Activated CD4-positive, alpha-beta T cell treated with anti-CD3 and anti-CD28 coated beads for 36 hours (primary cell): ENCODE measurements around the gene BMP3. TPM values are rescaled to one million over a fixed set of nuclear protein-coding genes. Genes with fewer than 3 reads are reported as not detected.
A peak's percentile ranks its signal among the peaks of the same experiment; 100 is the strongest.
"Not testable (repeated sequence)": the region's sequence is repeated elsewhere in the genome, so short reads cannot be mapped to it uniquely, and the experiment has no call there.

Experiments used
- ATAC-seq: fragments of 200-7000 bp; cut with Tn5 transposase; one replicate; pipeline ENCODE4 v1.10.0; 2021; ENCODE audit warnings: mild to moderate bottlenecking, moderate library complexity
- CTCF ChIA-PET: fragments of 350-600 bp; sonication (Branson Sonifier 250); formaldehyde crosslinking; loops from one replicate; lab custom pipeline; 2021; ENCODE audit warnings: antibody characterized with exemption; lab: Charles Lee
- POLR2A ChIA-PET: fragments of 350-600 bp; sonication (Branson Sonifier 250); formaldehyde crosslinking; loops from one replicate; lab custom pipeline; 2021; ENCODE audit warnings: antibody characterized with exemption, inconsistent platforms; lab: Charles Lee
- DNase-seq: peaks from one replicate; pipeline ENCODE4 v3.0.0-alpha.2; 2020
- H3K27ac Mint-ChIP-seq: one replicate; pipeline ENCODE4 v1.8.0; 2021; ENCODE audit warnings: mixed read lengths
- H3K27me3 Mint-ChIP-seq: one replicate; pipeline ENCODE4 v1.8.0; 2021; ENCODE audit warnings: mixed read lengths
- H3K36me3 Mint-ChIP-seq: one replicate; pipeline ENCODE4 v1.8.0; 2021; ENCODE audit warnings: low read depth, mixed read lengths
- H3K4me1 Mint-ChIP-seq: one replicate; pipeline ENCODE4 v1.8.0; 2021; ENCODE audit warnings: mixed read lengths
- H3K4me3 Mint-ChIP-seq: one replicate; pipeline ENCODE4 v1.8.0; 2021; ENCODE audit warnings: mild to moderate bottlenecking, moderate library complexity, mixed read lengths
- H3K9me3 Mint-ChIP-seq: one replicate; pipeline ENCODE4 v1.8.0; 2021; ENCODE audit warnings: low read depth, mixed read lengths
- intact Hi-C, 2 experiments: fragments of 100-400 bp; cut with DNase I in 1 of 2; cut with micrococcal nuclease in 1 of 2; formaldehyde crosslinking; loops; one replicate each; pipeline versions ENCODE4 v1.14.2 to v1.15.1; 2022 to 2024; cut with DNase I, micrococcal nuclease
- total RNA-seq, 2 experiments: library from RNA; stranded (reverse); gene quantifications; one replicate each; pipeline ENCODE4 v1.2.3, GENCODE V29; 2021

BMP3 gene, protein sequence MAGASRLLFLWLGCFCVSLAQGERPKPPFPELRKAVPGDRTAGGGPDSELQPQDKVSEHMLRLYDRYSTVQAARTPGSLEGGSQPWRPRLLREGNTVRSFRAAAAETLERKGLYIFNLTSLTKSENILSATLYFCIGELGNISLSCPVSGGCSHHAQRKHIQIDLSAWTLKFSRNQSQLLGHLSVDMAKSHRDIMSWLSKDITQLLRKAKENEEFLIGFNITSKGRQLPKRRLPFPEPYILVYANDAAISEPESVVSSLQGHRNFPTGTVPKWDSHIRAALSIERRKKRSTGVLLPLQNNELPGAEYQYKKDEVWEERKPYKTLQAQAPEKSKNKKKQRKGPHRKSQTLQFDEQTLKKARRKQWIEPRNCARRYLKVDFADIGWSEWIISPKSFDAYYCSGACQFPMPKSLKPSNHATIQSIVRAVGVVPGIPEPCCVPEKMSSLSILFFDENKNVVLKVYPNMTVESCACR
- total RNA-seq = not detected

DNA sequence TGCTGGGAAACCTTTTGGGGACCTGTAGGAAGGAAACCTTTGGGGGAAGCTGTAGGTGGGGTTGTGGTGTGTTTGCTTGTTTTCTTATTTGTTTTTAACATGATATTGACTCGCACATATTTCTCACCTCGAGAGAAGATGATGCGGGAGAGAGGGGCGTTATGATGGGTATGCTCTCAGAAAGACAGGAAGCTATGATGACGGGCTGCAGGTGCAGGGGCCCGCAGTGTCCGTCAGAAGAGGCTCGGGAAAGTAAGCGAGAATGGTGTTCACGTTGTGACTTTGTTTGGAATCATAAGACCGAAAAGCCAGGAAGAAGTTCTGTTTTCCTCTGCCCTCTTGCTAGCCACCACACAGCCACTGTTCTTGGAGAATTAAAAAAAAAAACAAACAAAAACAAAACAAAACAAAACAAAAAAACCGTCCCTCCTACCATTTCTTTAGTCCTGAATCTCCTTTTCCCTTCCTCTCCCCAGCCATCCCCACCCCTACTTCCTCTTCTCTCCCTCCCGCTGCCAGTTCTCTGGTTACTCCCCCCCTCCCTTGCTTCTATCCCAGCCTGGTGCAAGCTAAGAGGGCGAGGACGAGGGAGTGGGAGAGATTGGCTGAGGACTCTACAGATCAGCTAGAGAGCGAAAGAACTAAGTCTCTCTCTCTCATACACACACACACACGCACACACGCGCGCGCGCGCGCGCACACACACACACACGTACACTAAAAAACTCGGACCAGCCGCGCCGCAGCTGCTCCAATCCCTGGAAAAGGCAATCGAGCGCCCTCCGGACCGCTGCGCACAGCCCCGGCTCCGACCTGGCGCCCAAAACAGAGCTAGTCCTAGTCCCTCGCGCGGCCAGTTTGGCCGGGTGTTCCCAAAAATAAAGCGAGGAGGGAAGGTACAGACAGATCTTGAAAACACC is at the start of gene BMP3:
TSS of gene BMP3 (plus strand) at position 648 of the 920 bp plus-strand sequence. CDS start 577 bp downstream, outside the sequence.
- intact Hi-C loops = no loop called here

DNA sequence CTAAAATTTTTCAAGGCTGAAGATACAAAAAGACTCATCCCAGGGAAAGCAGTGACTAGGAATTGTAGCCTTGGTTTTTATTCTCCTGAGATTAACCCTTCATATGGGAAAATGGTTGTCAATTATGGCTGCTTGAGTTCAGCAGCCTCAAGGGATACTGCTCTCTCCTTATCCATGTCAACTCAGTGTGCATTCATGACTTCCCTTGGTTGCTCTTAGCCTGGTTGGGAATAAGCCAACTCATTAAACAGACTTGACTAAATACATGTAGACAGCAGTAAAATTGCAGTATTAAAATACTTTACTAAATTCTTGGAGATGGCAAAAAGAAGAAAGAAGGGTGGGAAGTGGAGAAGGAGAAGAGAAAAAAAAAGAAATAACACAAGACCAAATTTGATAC is 44.5 kb upstream of the BMP3 start:
- Mint-ChIP-seq H3K4me1 (no peaks in the 10 kb centered on the region), H3K27me3 (peaks cover 9% of the 10 kb centered on the region), H3K36me3 (no peaks in the 10 kb centered on the region), H3K4me3 (no peak overlapping the region), H3K9me3 (no peaks in the 10 kb centered on the region), H3K27ac (no peak overlapping the region)
- POLR2A ChIA-PET = no interaction called here
- intact Hi-C loops = loop anchor here in 1 of 2 experiments (5.0 kb wide), 1 partner anchor 366 kb away; no protein-coding TSS in a partner anchor
- no peak for ATAC-seq
- CTCF ChIA-PET = no interaction called here
- no peak for DNase-seq

More for the DNA sequence above, at the start of gene BMP3:
- H3K27me3 Mint-ChIP-seq = peaks cover 65% of the 10 kb centered on the region
- DNase-seq (peak; percentile 18), ATAC-seq (no peak)
- H3K9me3 Mint-ChIP-seq = no peaks in the 10 kb centered on the region
- H3K36me3 Mint-ChIP-seq = no peaks in the 10 kb centered on the region
- H3K27ac Mint-ChIP-seq = no peak within 1 kb of the TSS
- H3K4me1 Mint-ChIP-seq = peaks cover 12% of the 10 kb centered on the region
- peak within 1 kb of the TSS; percentile 56 for H3K4me3 Mint-ChIP-seq
- POLR2A ChIA-PET = no interaction called here
- CTCF ChIA-PET = interaction anchor here (0.5 to 2.1 kb wide), 6 partner anchors 9 to 1229 kb away, joined by 3 to 8 read pairs (median 4); no protein-coding TSS in a partner anchor

DNA sequence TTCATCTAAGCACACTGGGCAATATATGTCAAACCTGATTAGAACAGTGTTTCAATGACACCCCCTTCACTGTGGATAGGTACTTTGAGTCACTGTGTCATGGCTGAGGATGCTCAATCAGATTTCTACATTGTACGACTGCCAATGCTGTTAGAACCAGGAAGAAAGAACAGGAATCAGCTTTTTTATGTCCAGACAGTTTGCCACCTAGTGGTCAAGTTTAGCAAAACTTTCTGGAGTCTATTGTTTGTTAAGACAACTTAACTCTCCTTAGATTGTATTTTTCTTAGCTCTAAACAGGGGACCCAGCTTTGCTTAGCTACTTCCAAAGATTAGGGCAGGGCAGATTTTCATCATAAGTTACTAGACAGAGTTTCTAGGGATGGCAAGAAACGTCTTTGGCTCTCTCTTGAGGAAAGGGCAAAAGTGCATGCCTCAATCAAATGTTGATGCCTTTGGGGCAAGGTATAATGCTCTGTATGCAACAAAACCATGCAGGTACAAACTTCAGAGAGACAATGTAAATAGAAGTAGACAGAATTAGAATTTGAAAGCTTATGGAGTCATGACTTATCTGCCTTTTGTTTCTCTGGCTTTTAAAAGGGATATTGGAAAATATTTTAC is 40.5 kb upstream of the BMP3 start:
- no peaks in the 10 kb centered on the region for H3K36me3 Mint-ChIP-seq

DNA sequence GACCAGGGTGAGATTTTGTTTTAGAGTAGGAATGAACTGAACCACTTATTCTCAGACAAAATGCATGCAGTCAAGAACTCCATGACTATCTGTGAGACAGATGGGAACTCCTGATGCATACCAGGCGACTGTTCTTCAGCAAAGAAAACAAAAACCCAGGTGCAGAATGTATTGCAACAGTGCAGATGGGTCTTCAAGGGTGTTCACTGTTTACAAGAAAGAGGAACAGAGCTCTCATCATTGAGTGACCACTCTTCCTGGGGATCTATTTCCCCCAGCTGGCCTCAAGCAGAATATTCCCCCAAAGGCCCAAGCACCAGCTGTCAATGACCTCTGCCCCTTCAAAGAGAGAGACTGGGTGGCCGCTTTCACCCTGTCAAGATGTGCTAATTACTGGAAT is 39.7 kb upstream of the BMP3 start:
- ATAC-seq (no peak), DNase-seq (no peak)
- Mint-ChIP-seq H3K4me1 (no peaks in the 10 kb centered on the region), H3K27me3 (peaks cover 4% of the 10 kb centered on the region), H3K4me3 (no peak overlapping the region), H3K9me3 (no peaks in the 10 kb centered on the region), H3K36me3 (no peaks in the 10 kb centered on the region), H3K27ac (no peak overlapping the region)
- POLR2A ChIA-PET = no interaction called here
- CTCF ChIA-PET = interaction anchor here (1.1 to 2.0 kb wide), 5 partner anchors 10 to 632 kb away, joined by 3 to 11 read pairs (median 6); no protein-coding TSS in a partner anchor
- intact Hi-C loops = loop anchor here (1.0 kb wide), 1 partner anchor 629 kb away; no protein-coding TSS in a partner anchor

More for the DNA sequence above, 40.5 kb upstream of the BMP3 start:
- peaks cover 4% of the 10 kb centered on the region for H3K27me3 Mint-ChIP-seq
- CTCF ChIA-PET = interaction anchor here (0.6 to 2.0 kb wide), 20 partner anchors 9 to 657 kb away, joined by 3 to 12 read pairs (median 4); no protein-coding TSS in a partner anchor
- no peak overlapping the region for H3K4me3 Mint-ChIP-seq
- no peaks in the 10 kb centered on the region for H3K9me3 Mint-ChIP-seq
- intact Hi-C loops = loop anchor here (1.0 to 5.0 kb wide), 3 partner anchors 362 to 628 kb away; no protein-coding TSS in a partner anchor
- ATAC-seq = peak; percentile 49
- POLR2A ChIA-PET = no interaction called here
- no peak overlapping the region for H3K27ac Mint-ChIP-seq
- DNase-seq = no peak
- no peaks in the 10 kb centered on the region for H3K4me1 Mint-ChIP-seq

DNA sequence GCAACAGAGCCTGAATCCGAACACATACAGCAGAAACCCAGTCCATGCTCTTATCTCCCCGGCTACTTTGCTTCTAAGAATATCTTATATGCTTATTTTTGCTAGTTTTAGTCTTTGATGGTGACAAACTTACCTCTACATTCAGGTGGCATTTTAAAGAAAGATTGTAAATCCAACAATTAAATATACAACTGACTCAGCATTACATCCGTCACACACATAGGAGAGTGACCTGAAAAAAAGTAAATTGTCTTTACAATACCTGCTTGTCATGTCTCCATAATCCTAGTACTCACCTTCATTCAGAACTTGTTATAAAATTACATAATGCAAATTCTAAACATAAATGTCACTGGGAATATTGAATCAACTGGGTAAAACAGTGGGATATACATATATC is 30.6 kb upstream of the BMP3 start:
- H3K27ac Mint-ChIP-seq = no peak overlapping the region
- H3K4me3 Mint-ChIP-seq = no peak overlapping the region
- ATAC-seq (no peak), DNase-seq (no peak)
- CTCF ChIA-PET = no interaction called here
- H3K36me3 Mint-ChIP-seq = no peaks in the 10 kb centered on the region
- H3K4me1 Mint-ChIP-seq = no peaks in the 10 kb centered on the region
- H3K9me3 Mint-ChIP-seq = no peaks in the 10 kb centered on the region
- H3K27me3 Mint-ChIP-seq = peaks cover 12% of the 10 kb centered on the region
- POLR2A ChIA-PET = no interaction called here
- intact Hi-C loops = no loop called here

DNA sequence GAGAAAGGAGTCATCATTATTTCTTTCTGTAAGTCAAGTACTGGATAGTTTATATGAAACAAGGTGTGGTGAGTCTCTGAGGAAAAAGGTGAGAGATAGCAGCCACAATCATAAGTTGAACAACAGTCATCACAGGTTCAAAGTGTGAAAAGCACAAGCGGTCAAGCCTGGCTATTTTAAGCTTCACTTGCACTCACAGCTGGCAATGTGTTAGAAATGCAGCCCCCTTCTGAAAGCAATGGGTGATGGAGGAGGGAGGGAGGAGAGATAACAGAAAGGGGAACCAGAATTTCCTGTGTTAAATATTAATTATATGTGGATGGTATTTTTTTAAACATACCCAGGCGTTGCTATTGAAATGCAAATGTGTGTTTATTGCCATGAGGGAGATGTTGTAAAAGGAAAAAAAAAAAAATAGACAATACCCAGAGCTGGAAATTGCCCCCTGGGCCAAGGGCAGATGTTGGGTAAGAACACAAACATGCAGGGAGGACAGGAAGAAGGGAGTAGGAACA is 26.9 kb upstream of the BMP3 start:
- no peak overlapping the region for H3K27ac Mint-ChIP-seq
- H3K4me3 Mint-ChIP-seq = no peak overlapping the region
- intact Hi-C loops = no loop called here
- ATAC-seq (no peak), DNase-seq (no peak)
- CTCF ChIA-PET = no interaction called here
- POLR2A ChIA-PET = no interaction called here
- H3K4me1 Mint-ChIP-seq = no peaks in the 10 kb centered on the region
- peaks cover 5% of the 10 kb centered on the region for H3K27me3 Mint-ChIP-seq
- no peaks in the 10 kb centered on the region for H3K9me3 Mint-ChIP-seq
- no peaks in the 10 kb centered on the region for H3K36me3 Mint-ChIP-seq

DNA sequence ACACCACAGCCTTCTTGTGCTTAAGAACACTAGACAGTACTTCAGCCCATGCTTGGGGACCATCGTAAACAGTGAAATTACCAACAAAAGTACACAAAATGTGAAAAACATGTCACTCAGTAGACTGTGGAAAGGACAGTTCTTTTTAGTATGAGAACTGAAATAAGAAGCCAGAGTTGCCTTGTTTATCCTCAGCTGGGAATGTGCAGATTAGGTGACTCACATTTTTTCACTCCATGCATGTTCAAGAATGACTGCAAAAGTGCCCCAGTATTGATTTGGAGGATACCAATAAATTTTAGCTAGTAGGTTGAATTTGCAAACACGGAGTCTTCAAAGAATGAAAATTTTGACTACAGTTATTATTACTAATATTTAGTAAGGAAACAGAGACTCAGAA is 23.1 kb upstream of the BMP3 start:
- intact Hi-C loops = no loop called here
- CTCF ChIA-PET = interaction anchor here (1.0 kb wide), 1 partner anchor 49 kb away, joined by 3 read pairs; no protein-coding TSS in a partner anchor
- H3K9me3 Mint-ChIP-seq = no peaks in the 10 kb centered on the region
- POLR2A ChIA-PET = no interaction called here
- no peak overlapping the region for H3K27ac Mint-ChIP-seq
- DNase-seq = no peak
- no peak for ATAC-seq
- no peak overlapping the region for H3K4me3 Mint-ChIP-seq
- H3K27me3 Mint-ChIP-seq = peaks cover 8% of the 10 kb centered on the region
- no peaks in the 10 kb centered on the region for H3K36me3 Mint-ChIP-seq
- no peaks in the 10 kb centered on the region for H3K4me1 Mint-ChIP-seq

DNA sequence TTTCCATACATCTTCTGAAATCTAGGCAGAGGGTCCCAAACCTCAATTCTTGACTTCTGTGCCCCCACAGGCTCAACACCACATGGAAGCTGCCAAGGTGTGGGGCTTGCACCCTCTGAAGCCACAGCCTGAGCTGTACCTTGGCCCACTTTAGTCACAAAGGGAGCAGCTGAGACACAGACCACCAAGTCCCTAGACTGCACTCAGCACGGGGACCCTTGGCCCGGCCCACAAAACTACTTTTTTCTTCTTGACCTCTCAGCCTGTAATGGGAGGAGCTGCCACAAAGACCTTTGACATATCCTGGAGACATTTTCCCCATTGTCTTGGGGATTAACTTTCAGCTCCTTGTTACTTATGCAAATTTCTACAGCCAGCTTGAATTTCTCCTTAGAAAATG is 13.9 kb upstream of the BMP3 start:
- DNase-seq, H3K27ac Mint-ChIP-seq, H3K4me3 Mint-ChIP-seq, POLR2A ChIA-PET, ATAC-seq, H3K36me3 Mint-ChIP-seq, H3K9me3 Mint-ChIP-seq, intact Hi-C loops, H3K27me3 Mint-ChIP-seq, H3K4me1 Mint-ChIP-seq: not testable (repeated sequence)
- CTCF ChIA-PET = interaction anchor here (0.9 kb wide), 1 partner anchor 27 kb away, joined by 3 read pairs; no protein-coding TSS in a partner anchor

DNA sequence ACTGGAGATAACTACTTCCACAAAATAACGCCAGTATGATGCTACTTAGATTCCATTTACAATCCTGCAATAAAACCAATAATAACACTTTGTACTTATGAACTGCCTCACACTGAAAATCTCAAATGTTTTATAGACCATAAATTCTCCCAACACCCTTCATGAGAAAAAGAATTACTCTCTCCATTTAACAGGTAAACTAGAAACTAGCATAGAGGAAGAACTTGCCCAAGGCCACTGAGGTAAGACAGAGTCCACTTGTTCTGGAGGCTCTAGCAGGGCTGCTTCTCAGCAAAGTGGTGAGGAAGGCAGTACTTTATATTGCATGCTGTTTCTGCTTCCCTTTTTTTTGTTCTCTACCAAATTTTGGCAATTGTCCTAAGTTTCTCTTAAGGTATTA is 11.5 kb upstream of the BMP3 start:
- H3K4me1 Mint-ChIP-seq = no peaks in the 10 kb centered on the region
- DNase-seq (no peak), ATAC-seq (no peak)
- no peak overlapping the region for H3K4me3 Mint-ChIP-seq
- H3K36me3 Mint-ChIP-seq = no peaks in the 10 kb centered on the region
- peaks cover 11% of the 10 kb centered on the region for H3K27me3 Mint-ChIP-seq
- no peaks in the 10 kb centered on the region for H3K9me3 Mint-ChIP-seq
- ChIA-PET CTCF (no interaction called here), POLR2A (no interaction called here)
- H3K27ac Mint-ChIP-seq = no peak overlapping the region
- intact Hi-C loops = no loop called here

DNA sequence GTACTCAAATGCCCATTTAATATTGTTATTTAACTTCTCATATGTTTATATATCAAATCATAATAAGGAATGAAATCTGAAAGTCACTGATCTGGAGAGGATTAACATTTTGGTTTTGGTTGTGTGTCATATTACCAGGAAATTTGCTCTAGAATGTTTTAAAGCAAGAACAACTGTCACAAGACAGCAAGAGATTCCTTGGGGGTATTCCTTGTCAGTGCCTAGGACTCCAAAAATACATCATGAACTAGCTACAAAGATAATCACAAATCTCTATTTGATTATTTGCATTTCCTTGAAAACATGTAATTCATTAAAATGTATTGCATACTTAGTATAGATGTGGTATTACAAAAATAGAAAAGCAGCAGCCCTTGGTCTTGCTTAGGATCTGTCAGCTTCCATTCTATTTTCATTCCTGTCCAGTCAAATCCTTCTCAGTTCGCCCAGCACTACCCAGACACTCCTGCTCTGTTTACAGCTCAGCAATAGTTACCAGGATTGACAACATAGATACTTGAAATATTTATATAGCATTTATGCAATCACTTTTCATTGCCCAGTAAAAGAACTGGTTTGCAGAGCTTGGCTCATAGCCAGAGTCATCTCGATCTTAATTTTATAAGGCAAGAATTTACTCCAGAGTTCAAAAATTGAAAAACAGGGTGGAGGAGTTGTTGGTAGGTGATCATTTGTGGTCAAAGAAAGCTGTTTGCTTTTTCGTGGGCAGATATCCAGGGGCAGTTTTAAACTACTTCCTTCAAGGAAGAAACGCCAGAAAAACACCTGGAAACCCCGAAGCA is 9.2 kb upstream of the BMP3 start:
- H3K36me3 Mint-ChIP-seq = no peaks in the 10 kb centered on the region
- no peak for ATAC-seq
- H3K9me3 Mint-ChIP-seq = no peaks in the 10 kb centered on the region
- no peak for DNase-seq
- ChIA-PET POLR2A (no interaction called here), CTCF (interaction anchor here (0.5 to 1.4 kb wide), 4 partner anchors 16 to 71 kb away, joined by 3 to 4 read pairs (median 3); no protein-coding TSS in a partner anchor)
- H3K4me1 Mint-ChIP-seq = no peaks in the 10 kb centered on the region
- H3K27me3 Mint-ChIP-seq = peaks cover 26% of the 10 kb centered on the region
- H3K4me3 Mint-ChIP-seq = no peak overlapping the region
- H3K27ac Mint-ChIP-seq = no peak overlapping the region
- intact Hi-C loops = loop anchor here in 1 of 2 experiments (10.0 kb wide), 1 partner anchor 787 kb away; no protein-coding TSS in a partner anchor
